ENCODE data around the gene GRIN1.

DNA sequence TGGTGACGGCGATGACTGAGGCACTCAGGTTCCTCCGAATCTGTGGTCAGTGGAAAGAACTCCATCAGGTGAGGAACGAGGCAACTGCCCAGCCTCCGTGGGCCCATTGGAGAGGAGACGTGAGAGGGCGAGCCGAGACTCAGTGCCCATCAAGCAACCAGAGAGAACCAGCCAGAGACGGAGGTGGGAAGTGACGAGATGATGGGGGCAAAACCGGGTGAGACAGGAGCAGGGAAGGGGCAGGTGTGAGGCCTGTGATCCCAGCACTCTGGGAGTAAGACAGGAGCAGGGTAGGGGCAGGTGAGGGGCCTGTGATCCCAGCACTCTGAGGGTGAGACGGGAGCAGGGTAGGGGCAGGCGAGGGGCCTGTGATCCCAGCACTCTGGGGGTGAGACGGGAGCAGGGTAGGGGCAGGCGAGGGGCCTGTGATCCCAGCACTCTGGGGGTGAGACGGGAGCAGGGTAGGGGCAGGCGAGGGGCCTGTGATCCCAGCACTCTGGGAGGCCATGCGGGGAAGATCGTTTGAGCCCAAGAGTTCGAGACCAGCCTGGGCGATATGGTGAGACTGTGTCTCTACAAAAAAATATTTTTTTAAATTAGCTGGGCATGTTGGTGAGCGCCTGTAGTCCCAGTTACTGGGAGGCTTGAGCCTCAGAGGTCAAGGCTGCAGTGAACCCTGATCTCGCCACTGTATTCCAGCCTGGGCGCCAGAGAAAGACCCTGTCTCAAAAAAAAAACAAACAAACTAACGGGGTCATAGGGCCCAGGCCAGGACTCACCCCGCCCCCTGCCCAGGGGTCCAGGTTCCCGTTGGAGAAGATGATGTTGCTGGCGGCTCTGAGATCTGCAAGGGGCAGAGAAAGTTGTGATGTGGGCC lies 27.8 kb upstream of the GRIN1 start:
- TF ChIP-seq, protein P1, sequence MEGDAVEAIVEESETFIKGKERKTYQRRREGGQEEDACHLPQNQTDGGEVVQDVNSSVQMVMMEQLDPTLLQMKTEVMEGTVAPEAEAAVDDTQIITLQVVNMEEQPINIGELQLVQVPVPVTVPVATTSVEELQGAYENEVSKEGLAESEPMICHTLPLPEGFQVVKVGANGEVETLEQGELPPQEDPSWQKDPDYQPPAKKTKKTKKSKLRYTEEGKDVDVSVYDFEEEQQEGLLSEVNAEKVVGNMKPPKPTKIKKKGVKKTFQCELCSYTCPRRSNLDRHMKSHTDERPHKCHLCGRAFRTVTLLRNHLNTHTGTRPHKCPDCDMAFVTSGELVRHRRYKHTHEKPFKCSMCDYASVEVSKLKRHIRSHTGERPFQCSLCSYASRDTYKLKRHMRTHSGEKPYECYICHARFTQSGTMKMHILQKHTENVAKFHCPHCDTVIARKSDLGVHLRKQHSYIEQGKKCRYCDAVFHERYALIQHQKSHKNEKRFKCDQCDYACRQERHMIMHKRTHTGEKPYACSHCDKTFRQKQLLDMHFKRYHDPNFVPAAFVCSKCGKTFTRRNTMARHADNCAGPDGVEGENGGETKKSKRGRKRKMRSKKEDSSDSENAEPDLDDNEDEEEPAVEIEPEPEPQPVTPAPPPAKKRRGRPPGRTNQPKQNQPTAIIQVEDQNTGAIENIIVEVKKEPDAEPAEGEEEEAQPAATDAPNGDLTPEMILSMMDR (conservative IDR thresholded peaks at IDR 0.05 in 1 of 2, IDR thresholded peaks at IDR 0.05 in 1 of 2; ENCODE audit: extremely low read depth in 1 of 2, insufficient read depth in 1 of 2, low read depth in 1 of 2, low read length in 2 of 2): no peak
- TF ChIP-seq EZH2 (IDR thresholded peaks at IDR 0.05; ENCODE audit: borderline replicate concordance, low read length): no peak

Data from mammary epithelial cell (primary cell).